Neuronal stem cell (in vitro differentiated cells): ENCODE measurements around the gene PNPLA2.

Experiments used
- DNase-seq: peaks from one replicate; pipeline ENCODE4 v3.0.0-alpha.2; 2013; ENCODE audit warnings: low spot score
- H2AFZ ChIP-seq: one replicate; pipeline ENCODE4 v1.6.1; 2013; ENCODE audit warnings: mild to moderate bottlenecking, low read length, inconsistent platforms
- H2AK5ac ChIP-seq: 2 replicates; pipeline ENCODE4 v1.6.1; 2013; ENCODE audit warnings: low read depth, mild to moderate bottlenecking, inconsistent platforms, low read length, moderate library complexity, mixed read lengths
- H2BK120ac ChIP-seq: 2 replicates; pipeline ENCODE4 v1.6.1; 2013; ENCODE audit warnings: low read depth, mild to moderate bottlenecking, inconsistent platforms, low read length, moderate library complexity, mixed read lengths
- H2BK12ac ChIP-seq: one replicate; pipeline ENCODE4 v1.6.1; 2013; ENCODE audit warnings: low read length, inconsistent platforms
- H2BK15ac ChIP-seq: 2 replicates; pipeline ENCODE4 v1.6.1; 2013; ENCODE audit warnings: mild to moderate bottlenecking, low read length, inconsistent platforms, mixed read lengths
- H2BK5ac ChIP-seq: one replicate; pipeline ENCODE4 v1.6.1; 2013; ENCODE audit warnings: inconsistent platforms, mild to moderate bottlenecking, low read length, moderate library complexity
- H3K14ac ChIP-seq: one replicate; pipeline ENCODE4 v1.6.1; 2013; ENCODE audit warnings: low read length, inconsistent platforms
- H3K18ac ChIP-seq: 2 replicates; pipeline ENCODE4 v1.6.1; 2013; ENCODE audit warnings: low read length, inconsistent platforms
- H3K23ac ChIP-seq: 2 replicates; pipeline ENCODE4 v1.6.1; 2013; ENCODE audit warnings: low read depth, mild to moderate bottlenecking, mixed read lengths, low read length, inconsistent platforms; ENCODE audit not compliant: poor library complexity
- H3K27ac ChIP-seq: replicated peaks from 3 replicates; pipeline ENCODE4 v1.5.1; 2013; ENCODE audit warnings: low read length, inconsistent platforms
- H3K27me3 ChIP-seq, 3 experiments: 2 replicates each; pipeline ENCODE4 v1.6.1; 2013; ENCODE audit warnings: low read length in 3 of 3, mild to moderate bottlenecking in 2 of 3, inconsistent platforms in 1 of 3, low read depth in 1 of 3, mixed read lengths in 1 of 3, moderate library complexity in 1 of 3; ENCODE audit not compliant: control insufficient read depth in 3 of 3, insufficient read depth in 3 of 3
- H3K36me3 ChIP-seq, 2 donors: replicated peaks in 1 of 2; 2 replicates each; pipeline ENCODE4 v1.6.1; 2013; ENCODE audit warnings: low read length in 2 of 2; ENCODE audit not compliant: control insufficient read depth in 2 of 2, insufficient read depth in 2 of 2
- H3K4ac ChIP-seq: 2 replicates; pipeline ENCODE4 v1.6.1; 2013; ENCODE audit warnings: inconsistent platforms, mild to moderate bottlenecking, low read length, moderate library complexity
- H3K4me1 ChIP-seq, 2 donors: 1 replicate in 1 of 2; 2 replicates in 1 of 2; pipeline ENCODE4 v1.6.1; 2013; ENCODE audit warnings: low read length in 2 of 2, low read depth in 1 of 2; ENCODE audit not compliant: control insufficient read depth in 2 of 2, insufficient read depth in 1 of 2
- H3K4me2 ChIP-seq: one replicate; pipeline ENCODE4 v1.6.1; 2013; ENCODE audit warnings: mild to moderate bottlenecking, low read length, inconsistent platforms; ENCODE audit not compliant: insufficient read depth, poor library complexity, severe bottlenecking
- H3K4me3 ChIP-seq, 2 donors: 2 replicates each; pipeline ENCODE4 v1.5.1; 2013; ENCODE audit warnings: low read length in 2 of 2, mild to moderate bottlenecking in 2 of 2, inconsistent platforms in 1 of 2, moderate library complexity in 1 of 2
- H3K79me1 ChIP-seq: one replicate; pipeline ENCODE4 v1.6.1; 2013; ENCODE audit warnings: low read depth, mild to moderate bottlenecking, inconsistent platforms, low read length, moderate library complexity
- H3K9ac ChIP-seq: one replicate; pipeline ENCODE4 v1.6.1; 2013; ENCODE audit warnings: mild to moderate bottlenecking, low read depth, low read length, inconsistent platforms; ENCODE audit not compliant: poor library complexity
- H3K9me3 ChIP-seq, 2 donors: replicated peaks in 1 of 2; 2 replicates each; pipeline versions ENCODE3 to v1.6.1; 2013; ENCODE audit warnings: low read length in 2 of 2, mild to moderate bottlenecking in 2 of 2, inconsistent platforms in 1 of 2, low read depth in 1 of 2, mixed read lengths in 1 of 2, moderate library complexity in 1 of 2; ENCODE audit not compliant: control insufficient read depth in 2 of 2, insufficient read depth in 1 of 2
- H4K8ac ChIP-seq: one replicate; pipeline ENCODE4 v1.6.1; 2013; ENCODE audit warnings: low read depth, mild to moderate bottlenecking, inconsistent platforms, low read length, moderate library complexity
- H4K91ac ChIP-seq: one replicate; pipeline ENCODE4 v1.6.1; 2013; ENCODE audit warnings: low read length, low read depth, mild to moderate bottlenecking, inconsistent platforms; ENCODE audit not compliant: poor library complexity
- WGBS, 2 donors: extraction: QIAGEN DNeasy Blood & Tissue Kit; methylation state at CpG; one replicate each; pipeline ENCODE4 v1.1.7; 2013; ENCODE audit warnings: missing lambda C conversion rate in 2 of 2, mixed read lengths in 1 of 2; ENCODE audit not compliant: insufficient read length in 2 of 2, insufficient replicate concordance in 1 of 2; ENCODE audit errors: extremely low coverage in 2 of 2; 5-methylcytosine and 5-hydroxymethylcytosine counted together

The PNPLA2 gene

GRCh38 chr11:838441-839279 is 19.9 kb downstream of the PNPLA2 start:
- H3K18ac ChIP-seq: no peak overlapping the region

GRCh38 chr11:839280-839623 is 20.5 kb downstream of the PNPLA2 start:
- Histone ChIP-seq H3K4ac (no peak overlapping the region), H3K27ac (no peak overlapping the region), H3K14ac (no peak overlapping the region), H2AK5ac (no peak overlapping the region), H4K8ac (no peak overlapping the region), H2BK5ac (no peak overlapping the region), H4K91ac (no peak overlapping the region), H3K23ac (no peak overlapping the region), H3K36me3 (peaks cover 48 to 62% of the 10 kb centered on the region in 2 donors), H3K4me2 (no peak overlapping the region), H3K9me3 (no peaks in the 10 kb centered on the region), H3K79me1 (peaks cover 38% of the 10 kb centered on the region), H2BK15ac (no peak overlapping the region), H3K4me3 (no peak overlapping the region), H2BK120ac (no peak overlapping the region), H3K4me1 (peaks cover 12 to 15% of the 10 kb centered on the region in 2 donors), H3K18ac (no peak overlapping the region), H2AFZ (no peak overlapping the region), H2BK12ac (peak overlapping the region; percentile 73), H3K9ac (no peak overlapping the region), H3K27me3 (no peaks in the 10 kb centered on the region)
- WGBS, 2 donors: no CpG with 5 or more reads among the region's 5 CpGs
- no peak for DNase-seq

More at GRCh38 chr11:838441-839279, 19.9 kb downstream of the PNPLA2 start:
- DNase-seq: no peak
- H3K9me3 ChIP-seq: no peaks in the 10 kb centered on the region
- H3K9ac ChIP-seq: peak overlapping the region; percentile 77
- H3K36me3 ChIP-seq: peaks cover 48 to 62% of the 10 kb centered on the region in 2 donors
- no peak overlapping the region for H2BK120ac ChIP-seq
- peaks cover 11 to 13% of the 10 kb centered on the region in 2 donors for H3K4me1 ChIP-seq
- no peak overlapping the region for H2BK5ac ChIP-seq
- no peaks in the 10 kb centered on the region for H3K27me3 ChIP-seq
- no peak overlapping the region for H2BK15ac ChIP-seq
- H2AK5ac ChIP-seq: no peak overlapping the region
- peak overlapping the region; percentile 21 for H3K14ac ChIP-seq
- H3K79me1 ChIP-seq: peaks cover 38% of the 10 kb centered on the region
- no peak overlapping the region for H3K4me2 ChIP-seq
- H3K4ac ChIP-seq: peak overlapping the region; percentile 37
- H3K23ac ChIP-seq: peak overlapping the region; percentile 65
- no peak overlapping the region for H3K4me3 ChIP-seq
- WGBS, 2 donors: no CpG with 5 or more reads among the region's 17 CpGs
- no peak overlapping the region for H4K8ac ChIP-seq
- H4K91ac ChIP-seq: no peak overlapping the region
- no peak overlapping the region for H2BK12ac ChIP-seq
- H2AFZ ChIP-seq: no peak overlapping the region
- no peak overlapping the region for H3K27ac ChIP-seq

- Histone ChIP-seq H3K4me1 (peaks cover 16% of the 10 kb centered on the region in 2 donors), H3K23ac (peak overlapping the region; percentile 8), H2BK12ac (peak overlapping the region; percentile 58), H2BK120ac (no peak overlapping the region), H3K79me1 (peaks cover 33% of the 10 kb centered on the region), H3K4me3 (peak overlapping the region in 1 of 2 donors; percentile 96), H3K18ac (no peak overlapping the region), H3K36me3 (peaks cover 48 to 58% of the 10 kb centered on the region in 2 donors), H3K14ac (no peak overlapping the region), H2BK5ac (no peak overlapping the region), H2AK5ac (peak overlapping the region; percentile 68), H2BK15ac (no peak overlapping the region), H3K4me2 (no peak overlapping the region), H2AFZ (no peak overlapping the region), H4K91ac (no peak overlapping the region), H3K27me3 (no peaks in the 10 kb centered on the region), H3K9me3 (no peaks in the 10 kb centered on the region), H3K4ac (no peak overlapping the region), H4K8ac (no peak overlapping the region), H3K9ac (peak overlapping the region; percentile 70), H3K27ac (no peak overlapping the region)
- WGBS, 2 donors: no CpG with 5 or more reads among the region's 25 CpGs
- DNase-seq: no peak
These were observed 21.3 kb downstream of the PNPLA2 start for GRCh38 chr11:839875-840617.

- Histone ChIP-seq H3K27me3 (no peaks in the 10 kb centered on the region), H2BK15ac (peak overlapping the region; percentile 49), H4K8ac (no peak overlapping the region), H2BK120ac (peak overlapping the region; percentile 81), H2AFZ (peak overlapping the region; percentile 99), H3K79me1 (peaks cover 29% of the 10 kb centered on the region), H3K18ac (peak overlapping the region; percentile 99), H3K23ac (peak overlapping the region; percentile 89), H3K9me3 (no peaks in the 10 kb centered on the region), H2AK5ac (peak overlapping the region; percentile 84), H3K4ac (no peak overlapping the region), H3K14ac (peak overlapping the region; percentile 89), H3K9ac (peak overlapping the region; percentile 98), H3K36me3 (peaks cover 40 to 45% of the 10 kb centered on the region in 2 donors), H3K27ac (peak overlapping the region; percentile 22), H2BK12ac (no peak overlapping the region), H2BK5ac (peak overlapping the region; percentile 99), H3K4me2 (peak overlapping the region; percentile 83), H3K4me1 (peaks cover 23 to 28% of the 10 kb centered on the region in 2 donors), H4K91ac (no peak overlapping the region), H3K4me3 (peak overlapping the region; percentile 96)
- no CpG with 5 or more reads among the region's 27 CpGs for WGBS, 2 donors
- DNase-seq: no peak
These were observed 23.3 kb downstream of the PNPLA2 start for GRCh38 chr11:841981-842369.
